Lower leg skin (tissue), 4 donors: ENCODE data around the gene PGM5. TPM values are rescaled to one million over a fixed set of nuclear protein-coding genes. Genes with fewer than 3 reads are reported as not detected.

Source experiments
- DNase-seq, 2 donors: peaks; one replicate each; pipeline ENCODE4 v3.0.0-alpha.2; 2019; ENCODE audit warnings: low spot score in 2 of 2
- H3K4me3 ChIP-seq: fragments of 200-600 bp; sonication (generic); 2 replicates; pipeline ENCODE4 v1.5.1; 2017; ENCODE audit warnings: mild to moderate bottlenecking, low read depth; ENCODE audit not compliant: poor library complexity, severe bottlenecking
- POLR2A ChIP-seq, 2 donors: fragments of 450-650 bp; IDR thresholded peaks; one replicate each; pipeline ENCODE4 v1.6.1; 2016 to 2017; ENCODE audit warnings: antibody characterized with exemption in 2 of 2, mild to moderate bottlenecking in 1 of 2, moderate library complexity in 1 of 2
- WGBS, 2 donors: methylation state at CpG; one replicate each; pipeline ENCODE4 v1.1.5; 2018; 5-methylcytosine and 5-hydroxymethylcytosine counted together
- intact Hi-C: fragments of 100-400 bp; cut with DNase I; formaldehyde crosslinking; loops from one replicate; pipeline ENCODE4 v1.15.0; 2023; ENCODE audit warnings: low total_unique reads
- total RNA-seq, 4 donors: library from RNA; depleted of rRNA; stranded (reverse); fragments of >200 nt; gene quantifications; one replicate each; pipeline ENCODE4 v1.1.0, GENCODE V29; 2016
- TF ChIP-seq, protein P1 (sequence below), 3 donors: fragments of 450-650 bp; IDR thresholded peaks; one replicate each; pipeline ENCODE4 v1.5.1; 2016; ENCODE audit warnings: antibody characterized with exemption in 3 of 3, mild to moderate bottlenecking in 3 of 3, moderate library complexity in 2 of 3

The PGM5 gene
- total RNA-seq, 4 donors from 2014 or later, result 7.3 to 16.8 (median 8.7) TPM

DNA sequence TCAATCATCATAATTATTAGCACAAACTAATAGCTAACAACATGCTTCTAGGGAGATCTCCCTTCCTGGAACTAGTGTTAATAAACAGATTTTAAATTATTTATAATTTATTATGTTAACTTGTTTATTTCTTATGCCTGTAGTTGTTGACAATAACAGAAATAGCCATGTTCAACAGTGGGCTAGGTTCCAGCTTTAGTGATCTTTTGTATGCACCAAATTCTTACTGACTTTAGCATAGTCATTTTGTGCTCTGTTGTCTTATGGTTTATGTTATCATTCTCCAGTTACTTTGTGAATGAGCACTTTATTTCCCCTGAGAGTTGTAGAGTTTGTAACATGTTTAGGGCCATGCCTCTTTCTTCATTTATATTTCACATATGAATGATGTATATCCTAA is 113.7 kb downstream of the PGM5 start:
- no peak overlapping the region for H3K4me3 ChIP-seq
- intact Hi-C loops, result no loop called here
- no peak for DNase-seq
- TF ChIP-seq POLR2A (IDR thresholded peaks at IDR 0.05), result no peak
- TF ChIP-seq, protein P1, sequence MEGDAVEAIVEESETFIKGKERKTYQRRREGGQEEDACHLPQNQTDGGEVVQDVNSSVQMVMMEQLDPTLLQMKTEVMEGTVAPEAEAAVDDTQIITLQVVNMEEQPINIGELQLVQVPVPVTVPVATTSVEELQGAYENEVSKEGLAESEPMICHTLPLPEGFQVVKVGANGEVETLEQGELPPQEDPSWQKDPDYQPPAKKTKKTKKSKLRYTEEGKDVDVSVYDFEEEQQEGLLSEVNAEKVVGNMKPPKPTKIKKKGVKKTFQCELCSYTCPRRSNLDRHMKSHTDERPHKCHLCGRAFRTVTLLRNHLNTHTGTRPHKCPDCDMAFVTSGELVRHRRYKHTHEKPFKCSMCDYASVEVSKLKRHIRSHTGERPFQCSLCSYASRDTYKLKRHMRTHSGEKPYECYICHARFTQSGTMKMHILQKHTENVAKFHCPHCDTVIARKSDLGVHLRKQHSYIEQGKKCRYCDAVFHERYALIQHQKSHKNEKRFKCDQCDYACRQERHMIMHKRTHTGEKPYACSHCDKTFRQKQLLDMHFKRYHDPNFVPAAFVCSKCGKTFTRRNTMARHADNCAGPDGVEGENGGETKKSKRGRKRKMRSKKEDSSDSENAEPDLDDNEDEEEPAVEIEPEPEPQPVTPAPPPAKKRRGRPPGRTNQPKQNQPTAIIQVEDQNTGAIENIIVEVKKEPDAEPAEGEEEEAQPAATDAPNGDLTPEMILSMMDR (IDR thresholded peaks at IDR 0.05), result no peak

DNA sequence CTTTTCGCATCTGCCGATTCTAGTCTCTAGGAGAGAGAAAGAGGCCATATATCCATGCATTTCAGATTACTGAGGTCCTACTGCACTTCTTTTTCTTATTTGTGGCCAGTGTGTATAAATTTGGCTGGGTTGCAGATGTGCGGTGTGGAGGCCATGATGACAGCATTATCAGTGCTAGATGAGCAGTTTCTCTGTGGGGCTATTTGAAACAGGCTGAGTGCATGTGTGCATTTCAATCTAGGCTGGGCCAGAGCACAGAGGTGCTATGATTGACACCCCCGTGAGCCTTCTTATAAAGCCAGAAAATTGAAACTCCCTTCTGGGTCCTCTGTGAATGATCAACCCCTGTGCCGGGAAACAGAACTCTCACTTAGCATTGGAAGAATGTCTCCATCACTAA is 114.2 kb downstream of the PGM5 start:
- 86% methylated on average over 5 of the region's 5 CpGs for WGBS, 2 donors
- no peak overlapping the region for H3K4me3 ChIP-seq
- intact Hi-C loops, result no loop called here
- no peak for TF ChIP-seq POLR2A (IDR thresholded peaks at IDR 0.05)
- TF ChIP-seq, protein P1 (IDR thresholded peaks at IDR 0.05), result no peak
- no peak for DNase-seq

DNA sequence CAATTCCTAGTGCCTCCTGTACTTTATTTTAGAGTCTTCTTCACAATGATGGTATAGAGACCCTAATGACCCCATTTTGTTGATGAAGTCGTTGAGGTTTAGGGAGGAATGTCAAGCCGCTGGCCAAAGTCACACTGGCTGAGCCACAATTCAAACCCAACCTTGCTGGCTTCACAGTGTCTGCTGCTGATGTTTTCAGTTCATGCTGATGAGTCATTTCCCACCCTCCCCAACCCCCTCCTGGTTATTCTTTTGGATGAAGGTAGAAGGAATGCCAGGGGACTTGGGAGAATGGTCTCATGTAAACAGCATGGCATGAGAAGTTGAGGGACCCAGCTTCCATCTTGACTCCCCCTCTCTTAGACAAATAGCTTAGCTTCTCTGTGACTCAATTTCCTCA is 115.7 kb downstream of the PGM5 start:
- no peak overlapping the region for H3K4me3 ChIP-seq
- no peak for TF ChIP-seq POLR2A (IDR thresholded peaks at IDR 0.05)
- TF ChIP-seq, protein P1 (IDR thresholded peaks at IDR 0.05), result no peak
- no peak for DNase-seq
- WGBS, 2 donors, result 76 to 92% methylated on average over 2 of the region's 2 CpGs
- intact Hi-C loops, result no loop called here

DNA sequence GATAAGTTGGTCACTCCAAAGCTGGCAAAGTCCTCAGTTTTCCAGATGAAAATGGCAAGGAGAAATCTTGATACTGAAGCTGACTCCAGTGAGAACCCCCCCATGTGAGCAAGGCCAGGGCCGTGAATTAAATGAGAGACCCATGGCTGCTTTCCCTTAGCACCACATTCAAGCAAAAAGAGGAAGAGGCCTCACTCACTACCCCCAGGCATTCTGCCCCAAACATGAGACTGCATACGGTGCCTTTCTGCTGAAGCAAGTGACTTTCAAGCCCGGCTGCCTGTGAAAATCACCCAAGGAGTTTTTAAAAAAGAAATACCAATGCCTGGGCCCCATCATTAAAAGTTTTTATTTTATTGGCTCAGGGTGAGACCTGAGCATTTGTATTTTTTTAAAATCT is 117.4 kb downstream of the PGM5 start:
- TF ChIP-seq POLR2A (IDR thresholded peaks at IDR 0.05), result no peak
- TF ChIP-seq, protein P1 (IDR thresholded peaks at IDR 0.05), result no peak
- no peak for DNase-seq
- no peak overlapping the region for H3K4me3 ChIP-seq
- intact Hi-C loops, result no loop called here
- 57 to 70% methylated on average over 3 of the region's 3 CpGs for WGBS, 2 donors

DNA sequence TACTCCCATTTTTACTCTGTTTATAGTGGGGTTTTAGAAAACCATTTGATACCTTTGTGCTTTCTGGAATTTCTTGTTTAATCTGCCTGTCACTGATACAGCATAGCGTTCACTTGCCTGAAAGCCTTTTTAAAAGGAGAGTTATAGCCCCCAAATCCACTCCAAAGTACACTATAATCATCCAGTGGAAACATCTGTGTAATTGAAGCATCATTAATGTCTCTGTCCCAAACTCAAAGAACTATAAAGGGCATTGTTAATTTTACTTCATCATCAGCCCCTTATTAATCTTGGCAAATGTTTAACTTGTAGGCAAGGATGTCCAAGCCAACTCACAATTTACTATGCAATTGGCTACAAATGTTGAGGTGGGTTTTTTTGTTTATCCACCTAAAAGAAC is 120.0 kb downstream of the PGM5 start:
- no peak for DNase-seq
- H3K4me3 ChIP-seq, result no peak overlapping the region
- TF ChIP-seq, protein P1 (IDR thresholded peaks at IDR 0.05), result no peak
- no peak for TF ChIP-seq POLR2A (IDR thresholded peaks at IDR 0.05)
- intact Hi-C loops, result no loop called here
- 44 to 45% methylated on average over 1 of the region's 1 CpG for whole genome bisulfite sequencing, 2 donors

DNA sequence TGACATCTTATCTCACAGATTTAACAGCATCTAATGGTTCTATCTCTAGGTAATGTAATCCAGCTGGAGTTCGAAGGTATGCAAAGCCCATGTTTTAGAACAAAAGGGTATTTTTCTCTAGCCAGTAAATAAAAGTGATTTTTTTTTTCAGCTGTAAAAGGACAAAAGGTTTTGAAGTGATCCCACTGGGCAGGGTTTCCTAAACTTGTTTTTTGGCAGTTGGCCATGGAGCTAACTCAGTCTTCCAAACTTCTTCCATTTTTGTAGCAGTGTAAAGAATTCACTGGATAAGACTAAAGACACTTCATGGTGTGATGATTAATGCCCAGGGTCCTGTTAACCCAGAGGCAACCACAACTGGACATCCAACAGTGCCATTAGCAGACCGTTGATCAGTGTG is 120.4 kb downstream of the PGM5 start:
- TF ChIP-seq, protein P1 (IDR thresholded peaks at IDR 0.05), result no peak
- TF ChIP-seq POLR2A (IDR thresholded peaks at IDR 0.05), result no peak
- H3K4me3 ChIP-seq, result no peak overlapping the region
- WGBS, 2 donors, result 25 to 41% methylated on average over 2 of the region's 2 CpGs
- intact Hi-C loops, result no loop called here
- no peak for DNase-seq
